Natural killer cell (primary cell): ENCODE results near the gene CNTFR. TPM values are rescaled to one million over a fixed set of nuclear protein-coding genes. Genes with fewer than 3 reads are reported as not detected.

Source experiments
- ATAC-seq, 3 donors: fragments of 150-1000 bp in 2 of 3; fragments of 200-7000 bp in 1 of 3; cut with Tn5 transposase; 1 replicate in 1 of 3; 2 replicates in 2 of 3; pipeline ENCODE4 v1.10.0; 2021; ENCODE audit warnings: mild to moderate bottlenecking in 2 of 3, moderate library complexity in 2 of 3
- DNase-seq, 2 donors: peaks; one replicate each; pipeline versions ENCODE4 v3.0.0 to v3.0.0-alpha.2; 2013 to 2021; ENCODE audit warnings: mixed read lengths in 1 of 2
- H3K27ac ChIP-seq: one replicate; pipeline ENCODE4 v1.5.1; 2013; ENCODE audit warnings: mild to moderate bottlenecking, low read length
- H3K27me3 ChIP-seq: one replicate; pipeline ENCODE4 v1.6.1; 2013; ENCODE audit warnings: low read length; ENCODE audit not compliant: control insufficient read depth, insufficient read depth
- H3K36me3 ChIP-seq: one replicate; pipeline ENCODE4 v1.6.1; 2013; ENCODE audit warnings: low read length; ENCODE audit not compliant: control insufficient read depth, insufficient read depth
- H3K4me1 ChIP-seq: one replicate; pipeline ENCODE4 v1.6.1; 2013; ENCODE audit warnings: low read length; ENCODE audit not compliant: control insufficient read depth, insufficient read depth
- H3K4me3 ChIP-seq: one replicate; pipeline ENCODE4 v1.5.1; 2013; ENCODE audit warnings: low read length
- H3K9me3 ChIP-seq: one replicate; pipeline ENCODE4 v1.6.1; 2013; ENCODE audit warnings: low read length; ENCODE audit not compliant: control insufficient read depth, insufficient read depth
- H3K27ac Mint-ChIP-seq, 2 donors: one replicate each; pipeline ENCODE4 v1.8.0; 2022; ENCODE audit warnings: mild to moderate bottlenecking in 2 of 2, mixed read lengths in 2 of 2, moderate library complexity in 1 of 2
- H3K27me3 Mint-ChIP-seq, 2 donors: one replicate each; pipeline ENCODE4 v1.8.0; 2022; ENCODE audit warnings: low read depth in 2 of 2, mixed read lengths in 2 of 2
- H3K36me3 Mint-ChIP-seq: one replicate; pipeline ENCODE4 v1.8.0; 2022; ENCODE audit warnings: mixed read lengths
- H3K4me1 Mint-ChIP-seq, 2 donors: one replicate each; pipeline ENCODE4 v1.8.0; 2022; ENCODE audit warnings: mixed read lengths in 2 of 2
- H3K4me3 Mint-ChIP-seq: one replicate; pipeline ENCODE4 v1.8.0; 2022; ENCODE audit warnings: mild to moderate bottlenecking, moderate library complexity, mixed read lengths
- H3K9me3 Mint-ChIP-seq, 2 donors: one replicate each; pipeline ENCODE4 v1.8.0; 2022; ENCODE audit warnings: mixed read lengths in 2 of 2
- WGBS: methylation state at CpG from one replicate; pipeline ENCODE4 v1.1.7; 2013; ENCODE audit warnings: missing lambda C conversion rate; ENCODE audit not compliant: insufficient coverage; 5-methylcytosine and 5-hydroxymethylcytosine counted together
- intact Hi-C: fragments of 100-400 bp; cut with micrococcal nuclease; formaldehyde crosslinking; loops from one replicate; pipeline ENCODE4 v1.14.2; 2022
- total RNA-seq, 4 donors: library from RNA; stranded (reverse); fragments of 120-200 nt in 1 of 4; gene quantifications; one replicate each; pipeline versions ENCODE4 v1.2.3 to v1.2.4, GENCODE V29; 2013 to 2022
- TF ChIP-seq, protein P1 (sequence below): fragments of 200-600 bp; IDR thresholded peaks from one replicate; pipeline ENCODE4 v1.8.0; 2022; ENCODE audit warnings: antibody characterized with exemption

CNTFR gene
- total RNA-seq, 3 donors from 2014 or later (not counting 1 experiment from before 2014, with no cell fraction given) = not detected

DNA sequence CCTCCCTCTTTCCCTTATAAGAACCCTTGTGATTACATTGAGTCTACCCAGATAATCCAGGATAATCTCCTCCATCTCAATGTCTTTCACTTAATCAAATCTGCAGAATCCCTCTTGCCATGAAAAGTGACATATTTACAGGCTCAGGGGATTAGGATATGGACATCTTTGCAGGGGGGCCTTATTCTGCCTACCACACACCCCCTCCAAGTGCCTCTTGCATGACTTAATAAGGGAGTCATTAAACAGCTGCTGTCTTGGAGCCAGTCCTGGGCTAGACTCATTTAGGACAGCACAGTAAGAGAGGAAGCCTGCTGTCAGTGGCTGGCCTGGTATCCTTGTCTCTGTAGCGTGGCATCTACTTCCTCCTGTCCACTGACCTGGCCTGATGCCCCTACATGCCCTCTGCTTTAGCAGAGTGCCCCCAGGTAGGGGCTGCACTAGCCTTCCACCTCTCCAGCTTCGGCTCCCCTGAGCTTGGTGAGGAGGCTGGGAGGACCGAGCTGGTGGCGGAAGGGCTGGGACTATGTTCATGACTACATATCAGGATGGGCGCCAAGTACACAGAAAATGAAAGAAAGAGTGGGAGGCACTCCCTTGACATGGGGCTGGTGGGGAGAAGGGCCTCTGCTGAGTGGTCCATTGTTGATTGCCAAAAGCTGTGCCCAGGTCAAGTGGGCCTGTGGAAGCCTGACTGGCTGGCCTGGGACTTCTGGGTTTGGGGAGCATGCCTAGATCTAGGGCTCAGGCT is 84.0 kb downstream of the CNTFR start:
- no peak for ATAC-seq
- Mint-ChIP-seq H3K36me3 (no peaks in the 10 kb centered on the region), H3K9me3 (no peaks in the 10 kb centered on the region), H3K27ac (no peak overlapping the region), H3K27me3 (peaks cover 0 to 9% of the 10 kb centered on the region in 2 donors), H3K4me1 (no peaks in the 10 kb centered on the region), H3K4me3 (no peak overlapping the region)
- H3K9me3 ChIP-seq = no peaks in the 10 kb centered on the region
- no peaks in the 10 kb centered on the region for H3K27me3 ChIP-seq
- H3K36me3 ChIP-seq = no peaks in the 10 kb centered on the region
- no peaks in the 10 kb centered on the region for H3K4me1 ChIP-seq
- TF ChIP-seq, protein P1, sequence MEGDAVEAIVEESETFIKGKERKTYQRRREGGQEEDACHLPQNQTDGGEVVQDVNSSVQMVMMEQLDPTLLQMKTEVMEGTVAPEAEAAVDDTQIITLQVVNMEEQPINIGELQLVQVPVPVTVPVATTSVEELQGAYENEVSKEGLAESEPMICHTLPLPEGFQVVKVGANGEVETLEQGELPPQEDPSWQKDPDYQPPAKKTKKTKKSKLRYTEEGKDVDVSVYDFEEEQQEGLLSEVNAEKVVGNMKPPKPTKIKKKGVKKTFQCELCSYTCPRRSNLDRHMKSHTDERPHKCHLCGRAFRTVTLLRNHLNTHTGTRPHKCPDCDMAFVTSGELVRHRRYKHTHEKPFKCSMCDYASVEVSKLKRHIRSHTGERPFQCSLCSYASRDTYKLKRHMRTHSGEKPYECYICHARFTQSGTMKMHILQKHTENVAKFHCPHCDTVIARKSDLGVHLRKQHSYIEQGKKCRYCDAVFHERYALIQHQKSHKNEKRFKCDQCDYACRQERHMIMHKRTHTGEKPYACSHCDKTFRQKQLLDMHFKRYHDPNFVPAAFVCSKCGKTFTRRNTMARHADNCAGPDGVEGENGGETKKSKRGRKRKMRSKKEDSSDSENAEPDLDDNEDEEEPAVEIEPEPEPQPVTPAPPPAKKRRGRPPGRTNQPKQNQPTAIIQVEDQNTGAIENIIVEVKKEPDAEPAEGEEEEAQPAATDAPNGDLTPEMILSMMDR = no peak
- WGBS = 88% methylated on average over 5 of the region's 5 CpGs
- H3K4me3 ChIP-seq = no peak overlapping the region
- DNase-seq = no peak
- H3K27ac ChIP-seq = no peak overlapping the region
- intact Hi-C loops = no loop called here

- no peaks in the 10 kb centered on the region for H3K9me3 ChIP-seq
- H3K4me3 ChIP-seq = no peak overlapping the region
- H3K4me1 Mint-ChIP-seq = no peaks in the 10 kb centered on the region
- ATAC-seq = no peak
- no peaks in the 10 kb centered on the region for H3K4me1 ChIP-seq
- no peaks in the 10 kb centered on the region for H3K27me3 ChIP-seq
- no peaks in the 10 kb centered on the region for H3K36me3 ChIP-seq
- TF ChIP-seq, protein P1 = no peak
- no peaks in the 10 kb centered on the region for H3K36me3 Mint-ChIP-seq
- no peak overlapping the region for H3K27ac Mint-ChIP-seq
- H3K27me3 Mint-ChIP-seq = peaks cover 15 to 18% of the 10 kb centered on the region in 2 donors
- no peak for DNase-seq
- no peaks in the 10 kb centered on the region for H3K9me3 Mint-ChIP-seq
- H3K27ac ChIP-seq = no peak overlapping the region
- H3K4me3 Mint-ChIP-seq = no peak overlapping the region
- intact Hi-C loops = no loop called here
Observed at GRCh38 chr9:34503406-34503805, 86.1 kb downstream of the CNTFR start.

DNA sequence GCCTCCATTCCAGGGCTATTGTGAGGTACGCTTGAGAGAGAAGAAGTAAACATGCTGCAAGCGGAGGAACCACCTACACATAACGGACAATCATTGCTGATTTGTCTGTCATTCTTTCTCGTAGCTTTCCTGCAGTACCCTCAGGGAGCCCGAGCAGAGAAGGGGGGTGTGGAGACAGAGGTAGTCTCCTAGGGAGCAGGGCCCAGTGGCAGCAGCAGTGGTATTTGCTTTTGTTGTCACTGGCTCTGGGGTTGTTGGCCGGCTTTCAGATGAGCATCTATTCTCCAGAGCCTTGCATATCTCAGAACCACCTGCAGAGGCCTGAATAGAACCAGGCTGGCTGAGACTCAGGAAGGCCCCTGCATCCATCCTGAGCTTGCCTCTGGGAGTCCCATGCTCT is 86.6 kb downstream of the CNTFR start:
- Histone ChIP-seq H3K4me3 (no peak overlapping the region), H3K27me3 (no peaks in the 10 kb centered on the region), H3K9me3 (no peaks in the 10 kb centered on the region), H3K36me3 (no peaks in the 10 kb centered on the region), H3K4me1 (no peaks in the 10 kb centered on the region), H3K27ac (no peak overlapping the region)
- TF ChIP-seq, protein P1 = no peak
- intact Hi-C loops = no loop called here
- peaks cover 19% of the 10 kb centered on the region in 2 donors for H3K27me3 Mint-ChIP-seq
- H3K4me3 Mint-ChIP-seq = no peak overlapping the region
- no peaks in the 10 kb centered on the region for H3K4me1 Mint-ChIP-seq
- no peak for DNase-seq
- H3K27ac Mint-ChIP-seq = no peak overlapping the region
- no peaks in the 10 kb centered on the region for H3K36me3 Mint-ChIP-seq
- ATAC-seq = no peak
- H3K9me3 Mint-ChIP-seq = no peaks in the 10 kb centered on the region
- WGBS = 83% methylated on average over 6 of the region's 6 CpGs

DNA sequence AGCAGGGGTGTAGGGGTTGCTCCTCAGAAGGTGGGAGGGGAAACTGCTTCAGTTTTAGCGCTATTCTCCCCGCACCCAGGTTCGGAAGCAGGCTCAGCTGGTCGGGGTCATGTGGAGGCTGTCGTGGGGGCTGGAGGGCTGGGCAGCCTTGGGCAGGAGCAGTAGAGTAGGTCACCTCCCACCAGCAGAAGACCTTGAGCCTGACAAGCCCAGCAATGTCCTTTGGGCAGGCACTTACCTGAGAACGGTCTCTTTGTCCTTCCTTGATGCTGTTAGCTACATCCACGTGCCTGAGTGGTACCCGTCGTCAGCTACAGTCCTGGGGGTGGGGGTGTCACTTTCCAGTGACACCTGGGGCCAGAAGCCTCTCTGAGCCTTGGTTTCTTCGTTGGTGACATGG is 87.1 kb downstream of the CNTFR start:
- H3K9me3 ChIP-seq = no peaks in the 10 kb centered on the region
- ATAC-seq (no peak), DNase-seq (no peak)
- H3K27ac ChIP-seq = no peak overlapping the region
- no peak overlapping the region for H3K4me3 ChIP-seq
- H3K27me3 ChIP-seq = no peaks in the 10 kb centered on the region
- no peak overlapping the region for H3K27ac Mint-ChIP-seq
- peaks cover 23% of the 10 kb centered on the region in 2 donors for H3K27me3 Mint-ChIP-seq
- WGBS = 80% methylated on average over 10 of the region's 10 CpGs
- no peaks in the 10 kb centered on the region for H3K36me3 ChIP-seq
- intact Hi-C loops = no loop called here
- TF ChIP-seq, protein P1 = no peak
- H3K9me3 Mint-ChIP-seq = no peaks in the 10 kb centered on the region
- H3K4me3 Mint-ChIP-seq = no peak overlapping the region
- no peaks in the 10 kb centered on the region for H3K4me1 Mint-ChIP-seq
- H3K36me3 Mint-ChIP-seq = no peaks in the 10 kb centered on the region
- H3K4me1 ChIP-seq = no peaks in the 10 kb centered on the region
